ENCODE results near the gene AFF3. TPM values are rescaled to one million over a fixed set of nuclear protein-coding genes. Genes with fewer than 3 reads are reported as not detected.
A peak's percentile ranks its signal among the peaks of the same experiment; 100 is the strongest.
"Not testable (repeated sequence)": the region's sequence is repeated elsewhere in the genome, so short reads cannot be mapped to it uniquely, and the experiment has no call there.

Gene AFF3
- total and polyA plus RNA-seq, 2 of the 13 experiments (the other 11 are each of a cell fraction or from before 2014, with no cell fraction given): not detected

- H2AFZ ChIP-seq (ENCODE audit: low read length): no peak overlapping the region
- TF ChIP-seq MTA3 (CRISPR knock-in tag; IDR thresholded peaks at IDR 0.05) (no peak), EZH2 (conservative IDR thresholded peaks at IDR 0.05; ENCODE audit: low read depth, low read length) (peak; percentile 93; the same call in 1 of the 2 replicates)
- TF ChIP-seq, protein P1, sequence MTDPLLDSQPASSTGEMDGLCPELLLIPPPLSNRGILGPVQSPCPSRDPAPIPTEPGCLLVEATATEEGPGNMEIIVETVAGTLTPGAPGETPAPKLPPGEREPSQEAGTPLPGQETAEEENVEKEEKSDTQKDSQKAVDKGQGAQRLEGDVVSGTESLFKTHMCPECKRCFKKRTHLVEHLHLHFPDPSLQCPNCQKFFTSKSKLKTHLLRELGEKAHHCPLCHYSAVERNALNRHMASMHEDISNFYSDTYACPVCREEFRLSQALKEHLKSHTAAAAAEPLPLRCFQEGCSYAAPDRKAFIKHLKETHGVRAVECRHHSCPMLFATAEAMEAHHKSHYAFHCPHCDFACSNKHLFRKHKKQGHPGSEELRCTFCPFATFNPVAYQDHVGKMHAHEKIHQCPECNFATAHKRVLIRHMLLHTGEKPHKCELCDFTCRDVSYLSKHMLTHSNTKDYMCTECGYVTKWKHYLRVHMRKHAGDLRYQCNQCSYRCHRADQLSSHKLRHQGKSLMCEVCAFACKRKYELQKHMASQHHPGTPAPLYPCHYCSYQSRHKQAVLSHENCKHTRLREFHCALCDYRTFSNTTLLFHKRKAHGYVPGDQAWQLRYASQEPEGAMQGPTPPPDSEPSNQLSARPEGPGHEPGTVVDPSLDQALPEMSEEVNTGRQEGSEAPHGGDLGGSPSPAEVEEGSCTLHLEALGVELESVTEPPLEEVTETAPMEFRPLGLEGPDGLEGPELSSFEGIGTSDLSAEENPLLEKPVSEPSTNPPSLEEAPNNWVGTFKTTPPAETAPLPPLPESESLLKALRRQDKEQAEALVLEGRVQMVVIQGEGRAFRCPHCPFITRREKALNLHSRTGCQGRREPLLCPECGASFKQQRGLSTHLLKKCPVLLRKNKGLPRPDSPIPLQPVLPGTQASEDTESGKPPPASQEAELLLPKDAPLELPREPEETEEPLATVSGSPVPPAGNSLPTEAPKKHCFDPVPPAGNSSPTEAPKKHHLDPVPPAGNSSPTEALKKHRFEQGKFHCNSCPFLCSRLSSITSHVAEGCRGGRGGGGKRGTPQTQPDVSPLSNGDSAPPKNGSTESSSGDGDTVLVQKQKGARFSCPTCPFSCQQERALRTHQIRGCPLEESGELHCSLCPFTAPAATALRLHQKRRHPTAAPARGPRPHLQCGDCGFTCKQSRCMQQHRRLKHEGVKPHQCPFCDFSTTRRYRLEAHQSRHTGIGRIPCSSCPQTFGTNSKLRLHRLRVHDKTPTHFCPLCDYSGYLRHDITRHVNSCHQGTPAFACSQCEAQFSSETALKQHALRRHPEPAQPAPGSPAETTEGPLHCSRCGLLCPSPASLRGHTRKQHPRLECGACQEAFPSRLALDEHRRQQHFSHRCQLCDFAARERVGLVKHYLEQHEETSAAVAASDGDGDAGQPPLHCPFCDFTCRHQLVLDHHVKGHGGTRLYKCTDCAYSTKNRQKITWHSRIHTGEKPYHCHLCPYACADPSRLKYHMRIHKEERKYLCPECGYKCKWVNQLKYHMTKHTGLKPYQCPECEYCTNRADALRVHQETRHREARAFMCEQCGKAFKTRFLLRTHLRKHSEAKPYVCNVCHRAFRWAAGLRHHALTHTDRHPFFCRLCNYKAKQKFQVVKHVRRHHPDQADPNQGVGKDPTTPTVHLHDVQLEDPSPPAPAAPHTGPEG (CRISPR knock-in tag; IDR thresholded peaks at IDR 0.05): peak; percentile 66
- DNase-seq (ENCODE audit: low spot score): no peak
- POLR2A ChIA-PET: no interaction called here
- H3K4me1 ChIP-seq (ENCODE audit: insufficient read depth, low read length): no peaks in the 10 kb centered on the region
- H3K27me3 ChIP-seq (ENCODE audit: control insufficient read depth in 1 of 2, insufficient read depth in 2 of 2, low read length in 2 of 2): peaks cover 7 to 42% of the 10 kb centered on the region in 2 experiments; a peak in 4 of 5 replicates
- no peak overlapping the region for H3K27ac ChIP-seq (ENCODE audit: extremely low read length, insufficient read depth, low read length)
- H3K9me3 ChIP-seq (ENCODE audit: low read length): no peaks in the 10 kb centered on the region
- no peaks in the 10 kb centered on the region for H3K36me3 ChIP-seq (replicated peaks in 1 of 2; ENCODE audit: control insufficient read depth in 1 of 2, insufficient read depth in 2 of 2, low read length in 2 of 2)
- no peaks in the 10 kb centered on the region for H3K79me2 ChIP-seq (ENCODE audit: insufficient read depth, low read length)
- BruUV-seq (replicated peaks): no TSS peak
- no peak for FAIRE-seq
- peak overlapping the region; percentile 47 for H3K4me2 ChIP-seq (ENCODE audit: low read depth, low read length)
- peak overlapping the region in 1 of 3 experiments; percentile 16; a peak in 1 of 6 replicates for H3K4me3 ChIP-seq (replicated peaks in 1 of 3; ENCODE audit: insufficient read depth in 1 of 3, low read depth in 2 of 3, low read length in 3 of 3)
- intact Hi-C loops (cut with micrococcal nuclease; ENCODE audit: unreplicated experiment) (no loop called here), in situ Hi-C loops (cut with HindIII; ENCODE audit: extremely low pct_ligation_motif_present, low pct_unique_long_range_greater_than_20kb) (no loop called here)
- H3K9ac ChIP-seq (ENCODE audit: insufficient read depth, low read depth, low read length): no peak overlapping the region
- WGBS (ENCODE audit: low lambda C conversion rate): 30% methylated on average over 20 of the region's 119 CpGs
- H4K20me1 ChIP-seq (ENCODE audit: insufficient read depth, low read length): peaks cover 9% of the 10 kb centered on the region; the same call in 1 of the 2 replicates
- ATAC-seq: peak; percentile 50
- CTCF ChIA-PET (ENCODE audit: low intra/inter-chr PET ratio, low total read pairs): no interaction called here
Observed at GRCh38 chr2:100104718-100105677, 37.4 kb downstream of the AFF3 start.

- ATAC-seq: peak; percentile 84
- BruUV-seq (replicated peaks); POLR2A ChIA-PET; H3K4me3 ChIP-seq (replicated peaks in 1 of 3; ENCODE audit: insufficient read depth in 1 of 3, low read depth in 2 of 3, low read length in 3 of 3); H3K36me3 ChIP-seq (replicated peaks in 1 of 2; ENCODE audit: control insufficient read depth in 1 of 2, insufficient read depth in 2 of 2, low read length in 2 of 2); FAIRE-seq; H3K27ac ChIP-seq (ENCODE audit: extremely low read length, insufficient read depth, low read length); H3K4me1 ChIP-seq (ENCODE audit: insufficient read depth, low read length); H2AFZ ChIP-seq (ENCODE audit: low read length); H3K79me2 ChIP-seq (ENCODE audit: insufficient read depth, low read length); H3K9me3 ChIP-seq (ENCODE audit: low read length); H3K9ac ChIP-seq (ENCODE audit: insufficient read depth, low read depth, low read length); DNase-seq (ENCODE audit: low spot score); CTCF ChIA-PET (ENCODE audit: low intra/inter-chr PET ratio, low total read pairs); in situ Hi-C loops (cut with HindIII; ENCODE audit: extremely low pct_ligation_motif_present, low pct_unique_long_range_greater_than_20kb); H3K4me2 ChIP-seq (ENCODE audit: low read depth, low read length); H4K20me1 ChIP-seq (ENCODE audit: insufficient read depth, low read length); intact Hi-C loops (cut with micrococcal nuclease; ENCODE audit: unreplicated experiment): not testable (repeated sequence)
- WGBS (ENCODE audit: low lambda C conversion rate): no CpG with 5 or more reads among the region's 60 CpGs
- H3K27me3 ChIP-seq (ENCODE audit: control insufficient read depth in 1 of 2, insufficient read depth in 2 of 2, low read length in 2 of 2): peaks cover 7 to 37% of the 10 kb centered on the region in 2 experiments; a peak in 4 of 5 replicates
Observed at GRCh38 chr2:100104265-100104664, 38.1 kb downstream of the AFF3 start.

Measured in HepG2 (cell line).